Keratinocyte (primary cell): Measurements from ENCODE around the gene BANK1.

Source experiments
- CTCF ChIP-seq, 3 experiments: IDR thresholded peaks in 1 of 3; conservative IDR thresholded peaks in 1 of 3; optimal IDR thresholded peaks in 1 of 3; 2 replicates in 2 of 3; 3 replicates in 1 of 3; pipeline versions ENCODE3 to v1.5.1; 2011; ENCODE audit warnings: low read length in 3 of 3, mild to moderate bottlenecking in 3 of 3, moderate library complexity in 2 of 3, control low read depth in 1 of 3, inconsistent platforms in 1 of 3; ENCODE audit not compliant: insufficient read depth in 2 of 3; ENCODE audit errors: extremely low read depth in 1 of 3
- EZH2 ChIP-seq: IDR thresholded peaks from one replicate; pipeline ENCODE4 v1.6.1; 2012; ENCODE audit warnings: inconsistent platforms, mild to moderate bottlenecking, low read length, moderate library complexity

DNA sequence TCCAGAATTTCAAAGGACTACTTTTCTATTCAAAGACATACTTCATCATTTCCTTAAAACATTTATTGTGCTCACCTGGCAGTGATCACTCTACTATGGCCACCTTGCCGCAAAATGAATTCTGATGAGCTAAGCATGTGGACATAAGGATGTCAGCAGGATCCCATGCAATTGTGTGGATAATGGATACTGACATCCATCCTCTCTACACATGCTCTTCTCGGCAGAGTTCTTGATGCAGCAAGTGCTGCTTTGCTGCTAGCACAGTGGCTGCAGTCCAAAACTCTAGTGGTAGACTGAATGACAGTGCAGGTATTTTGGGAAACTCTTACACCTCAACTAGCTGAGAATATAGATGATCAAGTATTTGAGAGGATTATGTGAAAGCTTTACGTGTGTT, 168.0 kb downstream of the BANK1 start:
- no peak for TF ChIP-seq CTCF (optimal IDR thresholded peaks at IDR 0.05 in 1 of 3, IDR thresholded peaks at IDR 0.05 in 1 of 3, conservative IDR thresholded peaks at IDR 0.05 in 1 of 3; ENCODE audit: extremely low read depth in 1 of 3, insufficient read depth in 2 of 3, low read length in 3 of 3)
- TF ChIP-seq EZH2, result no peak
